ENCODE measurements around the gene SBF2.

Gene SBF2

DNA sequence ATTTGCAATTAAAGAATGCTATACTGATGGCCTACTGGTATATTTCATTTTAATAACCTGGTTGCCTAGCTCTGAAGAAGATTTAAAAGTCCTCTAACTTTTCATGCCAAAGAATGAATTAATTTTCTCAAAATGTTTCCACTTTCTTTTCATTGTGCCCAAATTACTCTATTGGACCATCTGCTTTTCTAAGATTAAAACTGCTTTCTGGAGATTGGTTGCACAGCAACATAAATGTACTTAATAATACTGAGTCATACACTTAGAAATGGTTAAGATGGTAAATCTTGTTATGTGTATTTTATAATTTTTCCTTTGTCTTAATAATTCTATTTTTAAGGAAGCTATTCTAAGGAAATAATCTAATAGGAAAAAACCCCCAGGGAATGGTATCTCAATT, 479.9 kb downstream of the SBF2 start:
- no peak for TF ChIP-seq CTCF (conservative IDR thresholded peaks at IDR 0.05)
- H3K27ac ChIP-seq, result no peak overlapping the region

GRCh38 chr11:9808943-9809342, 485.1 kb downstream of the SBF2 start:
- TF ChIP-seq CTCF (conservative IDR thresholded peaks at IDR 0.05), result no peak

DNA sequence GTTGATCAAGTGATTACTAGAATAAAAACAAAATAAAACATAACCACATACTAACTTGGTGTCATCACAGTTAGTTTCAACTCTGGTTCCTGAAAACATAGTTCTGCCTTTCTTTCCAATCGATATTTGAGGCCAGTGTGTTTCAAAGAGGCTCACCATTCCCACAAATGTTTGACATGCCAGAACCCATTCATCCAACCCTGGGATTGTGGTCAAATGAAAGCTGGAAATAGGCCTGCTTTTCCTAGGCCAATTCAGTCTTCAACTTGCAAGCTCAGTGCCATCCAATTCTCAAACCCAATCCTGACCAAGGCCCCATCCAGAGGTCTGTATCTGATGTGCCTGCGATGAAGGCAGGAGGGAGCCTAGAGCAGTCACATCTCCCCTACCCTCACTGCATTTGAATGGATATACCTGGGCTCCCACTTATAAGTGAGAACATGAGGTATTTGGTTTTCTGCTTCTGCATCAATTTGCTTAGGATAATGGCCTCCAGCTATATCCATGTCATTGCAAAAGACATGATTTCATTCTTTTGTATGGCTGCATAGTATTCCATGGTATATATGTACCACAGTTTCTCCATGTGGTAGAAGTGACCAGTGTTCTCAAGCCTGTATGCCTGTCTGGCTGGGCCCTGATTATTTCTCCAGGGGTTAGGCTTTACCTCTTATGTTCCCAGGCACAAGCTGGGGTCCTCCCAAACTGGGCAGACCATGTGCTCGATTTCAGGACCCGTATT, 486.9 kb downstream of the SBF2 start:
- H3K27ac ChIP-seq, result no peak overlapping the region

More at GRCh38 chr11:9808943-9809342, 485.1 kb downstream of the SBF2 start:
- H3K27ac ChIP-seq, result no peak overlapping the region

DNA sequence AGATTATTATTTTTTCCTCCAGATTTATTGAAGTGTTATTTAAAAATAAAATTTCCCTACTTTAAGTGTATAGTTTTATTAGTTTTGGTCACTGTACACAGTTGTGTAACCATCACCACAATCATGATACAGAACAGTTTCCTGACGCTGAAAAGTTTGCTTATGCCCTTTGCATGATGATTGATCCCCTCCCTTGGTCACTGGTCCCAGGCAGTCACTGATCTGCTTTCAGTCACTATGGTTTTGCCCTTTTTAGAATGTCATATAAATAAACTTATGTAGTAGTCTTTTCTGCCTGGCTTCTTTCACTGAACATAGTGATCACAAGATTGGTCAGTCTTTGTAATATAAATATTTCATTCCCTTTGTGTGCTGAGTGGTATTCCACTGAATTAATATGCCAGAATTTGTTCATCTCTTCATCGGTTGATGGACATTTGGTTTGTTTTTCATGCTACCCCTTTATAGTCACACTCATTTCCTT, 489.6 kb downstream of the SBF2 start:
- TF ChIP-seq CTCF (conservative IDR thresholded peaks at IDR 0.05), result no peak
- H3K27ac ChIP-seq, result no peak overlapping the region

More for the DNA sequence above, 486.9 kb downstream of the SBF2 start:
- no peak for TF ChIP-seq CTCF (conservative IDR thresholded peaks at IDR 0.05)

GRCh38 chr11:9803685-9804418, 490.2 kb downstream of the SBF2 start:
- no peak for TF ChIP-seq CTCF (conservative IDR thresholded peaks at IDR 0.05)
- H3K27ac ChIP-seq, result no peak overlapping the region

GRCh38 chr11:9802291-9802861, 491.6 kb downstream of the SBF2 start:
- no peak overlapping the region for H3K27ac ChIP-seq
- no peak for TF ChIP-seq CTCF (conservative IDR thresholded peaks at IDR 0.05)

DNA sequence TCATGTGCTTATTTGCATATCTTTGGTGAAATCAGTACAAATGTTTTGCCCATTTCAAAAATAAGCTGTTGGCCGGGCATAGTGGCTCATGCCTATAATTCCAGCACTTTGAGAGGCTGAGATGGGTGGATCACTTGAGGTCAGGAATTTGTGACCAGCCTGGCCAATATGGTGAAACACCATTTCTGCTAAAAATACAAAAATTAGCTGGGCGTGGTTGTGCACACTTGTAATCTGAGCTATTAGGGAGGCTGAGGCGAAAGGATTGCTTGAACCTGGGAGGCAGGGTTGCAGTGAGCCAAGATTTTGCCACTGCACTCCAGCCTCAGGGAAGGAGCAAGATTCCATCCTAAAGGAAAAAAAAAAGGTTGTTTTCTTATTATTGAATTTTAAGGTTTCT, 494.1 kb downstream of the SBF2 start:
- no peak overlapping the region for H3K27ac ChIP-seq
- TF ChIP-seq CTCF (conservative IDR thresholded peaks at IDR 0.05), result no peak
